Stimulated activated CD4-positive, alpha-beta T cell treated with anti-CD3 and anti-CD28 coated beads, Interleukin-2, amount 100 ng/mL, for 24 hours (primary cell): ENCODE measurements around the gene PAFAH2.
"Not testable (repeated sequence)": the region's sequence is repeated elsewhere in the genome, so short reads cannot be mapped to it uniquely, and the experiment has no call there.

Experiments used
- DNase-seq, 2 donors: peaks; one replicate each; pipeline ENCODE4 v3.0.0-alpha.2; 2020

The PAFAH2 gene

GRCh38 chr1:25978403-25978802, 19.5 kb downstream of the PAFAH2 start:
- DNase-seq: no peak

DNA sequence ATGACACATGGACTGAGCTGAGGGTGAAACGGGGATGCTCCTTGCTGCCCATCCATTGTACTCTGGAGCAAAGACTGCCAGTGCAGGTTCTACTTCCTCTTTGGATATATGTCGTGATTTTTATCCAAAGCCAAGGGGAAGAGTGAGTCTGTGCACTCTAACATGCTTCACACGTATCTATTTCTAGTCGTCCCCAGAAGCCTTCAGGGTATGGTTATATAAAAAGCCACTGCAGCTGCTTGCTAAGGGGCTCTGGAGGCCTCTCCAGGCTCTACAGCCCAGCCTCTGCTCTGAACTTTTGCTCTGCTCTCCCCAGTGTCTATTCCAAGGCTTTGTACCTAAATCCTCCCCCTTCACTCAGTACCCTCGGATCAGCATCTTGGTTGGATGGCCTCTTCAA, 20.1 kb downstream of the PAFAH2 start:
- no peak for DNase-seq

GRCh38 chr1:25973610-25974321, 24.1 kb downstream of the PAFAH2 start:
- no peak for DNase-seq

DNA sequence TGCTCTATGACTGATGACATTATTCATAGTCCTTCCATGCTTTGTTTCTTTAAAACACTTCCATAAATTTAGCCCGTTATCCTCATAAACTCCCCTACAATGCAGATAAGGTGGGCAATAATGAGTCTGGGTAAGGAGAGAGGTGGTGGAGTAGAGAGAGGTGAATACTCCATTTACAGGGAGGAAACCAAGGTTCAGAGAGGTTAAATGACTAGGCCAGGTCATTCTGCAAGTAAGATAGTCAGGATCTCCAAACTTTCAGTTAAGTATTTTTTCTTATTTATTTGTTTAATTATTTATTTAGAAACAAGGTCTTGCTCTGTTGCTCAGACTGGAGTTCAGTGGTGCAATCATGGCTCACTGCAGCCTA, 26.1 kb downstream of the PAFAH2 start:
- DNase-seq: no peak

- peak in 1 of 2 donors; percentile 19 for DNase-seq
These were observed 26.6 kb downstream of the PAFAH2 start for GRCh38 chr1:25971066-25971810.

- DNase-seq: no peak
These were observed 30.6 kb downstream of the PAFAH2 start for GRCh38 chr1:25967308-25967707.

DNA sequence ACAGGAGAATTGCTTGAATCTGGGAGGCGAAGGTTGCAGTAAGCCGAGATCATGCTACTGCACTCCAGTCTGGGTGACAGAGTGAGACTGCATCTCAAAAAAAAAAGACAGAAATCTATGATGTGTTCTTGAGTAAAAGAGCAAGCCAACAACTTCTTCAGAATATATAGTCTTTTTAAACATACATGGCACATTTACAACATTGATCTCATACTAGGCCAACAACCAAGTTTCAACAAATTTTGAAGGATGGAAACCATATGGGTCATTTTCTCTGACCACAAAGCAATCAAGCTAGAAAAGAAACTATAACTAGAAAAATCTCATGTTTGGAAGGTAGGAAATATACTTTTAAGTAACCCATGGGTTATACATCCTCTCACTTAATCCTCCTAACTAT, 38.3 kb downstream of the PAFAH2 start:
- no peak for DNase-seq

- no peak for DNase-seq
These were observed 39.4 kb downstream of the PAFAH2 start for GRCh38 chr1:25958465-25958864.

DNA sequence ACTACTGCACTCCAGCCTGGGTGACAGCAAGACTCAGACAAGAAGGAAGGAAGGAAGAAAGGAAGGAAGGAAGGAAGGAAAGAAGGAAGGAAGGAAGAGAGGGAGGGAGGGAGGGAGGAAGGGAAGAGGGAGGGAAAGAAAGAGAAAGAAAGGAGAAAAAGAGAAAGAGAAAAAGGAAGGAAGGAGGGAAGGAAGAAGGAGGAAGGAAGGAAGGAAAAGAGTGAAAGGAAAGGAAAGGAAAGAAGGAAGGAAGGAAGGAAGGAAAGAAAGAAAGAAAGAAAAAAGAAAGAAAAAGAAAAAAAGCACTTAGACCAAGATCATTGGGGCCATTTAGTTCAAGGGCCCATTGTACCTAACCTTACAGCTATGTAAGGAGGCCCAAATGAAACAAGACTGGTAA, 42.3 kb downstream of the PAFAH2 start:
- DNase-seq: no peak

DNA sequence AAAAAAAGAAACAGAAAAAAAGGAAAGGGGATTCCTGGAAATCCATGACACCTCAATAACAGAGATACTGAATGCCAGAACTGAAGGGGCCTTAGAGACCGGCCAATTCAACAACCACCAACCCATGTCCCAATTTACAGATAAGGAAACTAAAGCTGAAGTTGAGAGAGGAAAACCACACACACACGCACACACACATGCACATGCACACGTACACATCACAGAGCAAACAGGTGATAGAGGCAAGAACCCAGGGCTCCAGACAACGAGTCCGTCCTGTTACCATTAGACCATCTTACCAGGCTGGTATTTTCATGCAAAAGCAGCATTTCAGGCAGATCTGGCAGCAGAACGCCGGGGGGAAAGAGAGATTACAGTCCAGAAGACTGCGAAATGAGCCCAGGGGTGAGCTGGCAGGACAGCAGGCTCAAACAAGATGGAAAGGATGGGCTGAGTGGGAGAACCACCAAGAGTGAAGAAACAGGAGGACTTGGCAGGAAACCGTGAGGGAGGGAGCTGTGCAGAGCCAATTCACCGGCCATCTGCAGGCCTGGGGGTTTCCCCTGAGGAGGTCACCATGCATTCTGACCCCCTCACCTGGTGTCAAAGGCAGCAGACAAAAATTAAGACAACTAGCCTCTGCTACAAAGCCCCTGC, 43.5 kb downstream of the PAFAH2 start:
- DNase-seq: no peak

DNA sequence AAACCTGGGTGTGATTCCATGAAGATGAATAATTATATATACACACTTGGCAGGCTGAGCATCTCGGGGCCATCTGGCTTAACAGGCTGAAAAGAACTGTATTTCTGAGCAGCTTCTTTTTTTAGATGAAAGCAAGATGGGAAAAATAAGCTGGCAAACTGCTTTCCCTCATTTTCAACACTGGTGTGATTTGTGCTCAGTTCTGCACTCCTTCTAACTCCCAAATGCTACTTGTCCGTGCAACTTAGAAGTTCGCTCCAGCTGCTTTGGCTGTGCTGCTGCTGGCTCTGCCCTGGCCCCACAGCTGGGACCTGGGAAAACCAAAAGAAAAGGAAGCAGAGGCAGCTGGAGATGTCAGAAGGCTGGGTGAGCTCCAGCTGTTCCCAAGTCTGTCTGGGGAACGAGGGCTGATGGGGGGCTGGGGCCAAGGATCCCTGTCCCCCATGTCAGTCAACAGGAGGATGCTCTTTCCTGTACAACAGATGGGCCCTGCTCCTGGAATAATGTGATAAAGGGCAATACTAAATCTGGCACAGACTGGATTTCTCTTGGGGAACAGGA, 44.9 kb downstream of the PAFAH2 start:
- DNase-seq: no peak

DNA sequence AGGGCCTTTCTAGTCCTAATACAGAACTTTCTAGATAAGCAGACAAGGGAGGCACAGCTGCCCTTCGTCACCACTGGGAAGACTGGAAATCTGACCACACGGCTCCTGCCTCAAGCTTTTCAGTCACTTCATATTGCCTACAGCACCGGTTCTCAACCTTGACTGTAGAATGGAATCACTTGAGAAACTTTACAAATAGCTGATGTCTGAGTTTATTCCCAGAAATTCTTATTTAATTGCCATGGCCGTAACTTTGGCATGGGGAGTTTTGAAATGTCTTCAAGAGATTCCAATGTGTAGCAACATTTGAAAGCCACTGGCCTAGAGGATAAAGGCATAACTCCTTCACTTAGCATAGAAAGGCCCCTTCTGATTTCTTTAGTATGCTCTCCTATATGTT, 49.2 kb downstream of the PAFAH2 start:
- DNase-seq: no peak

DNA sequence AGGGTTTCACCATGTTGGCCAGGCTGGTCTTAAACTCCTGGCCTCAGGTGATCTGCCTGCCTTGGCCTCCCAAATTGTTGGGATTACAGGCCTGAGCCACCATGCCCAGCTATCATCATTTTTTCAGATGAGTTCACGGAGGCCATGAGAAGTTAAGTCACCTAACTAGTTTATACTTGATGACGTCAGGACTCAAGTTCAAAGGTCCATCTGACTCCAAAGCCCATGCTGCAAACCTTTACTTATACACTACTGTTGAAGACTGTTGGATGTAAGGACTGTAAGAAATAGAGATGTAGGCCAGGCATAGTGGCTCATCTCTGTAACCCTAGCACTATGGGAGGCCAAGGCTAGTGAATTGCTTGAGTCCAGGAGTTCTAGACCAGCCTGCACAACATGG, 50.8 kb downstream of the PAFAH2 start:
- no peak for DNase-seq

DNA sequence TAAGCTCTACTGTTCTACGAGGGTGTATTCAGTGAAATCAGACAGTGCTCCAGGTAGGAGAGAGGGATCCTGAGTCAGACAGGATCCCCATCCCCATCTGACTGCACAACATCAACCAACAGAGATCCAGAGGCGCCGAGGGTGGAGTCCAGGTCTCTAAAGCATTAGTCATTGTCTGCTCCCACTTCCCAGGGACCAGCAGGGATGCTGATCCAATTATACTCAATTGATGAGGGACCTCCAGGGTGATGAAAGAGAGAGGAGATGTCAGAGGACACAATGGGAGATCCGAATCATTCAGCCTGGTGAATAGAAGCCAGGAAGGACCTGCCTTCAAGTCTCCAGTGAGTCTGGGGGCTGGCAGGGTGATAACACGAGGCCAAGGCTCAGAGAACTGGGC, 52.1 kb downstream of the PAFAH2 start:
- no peak for DNase-seq

DNA sequence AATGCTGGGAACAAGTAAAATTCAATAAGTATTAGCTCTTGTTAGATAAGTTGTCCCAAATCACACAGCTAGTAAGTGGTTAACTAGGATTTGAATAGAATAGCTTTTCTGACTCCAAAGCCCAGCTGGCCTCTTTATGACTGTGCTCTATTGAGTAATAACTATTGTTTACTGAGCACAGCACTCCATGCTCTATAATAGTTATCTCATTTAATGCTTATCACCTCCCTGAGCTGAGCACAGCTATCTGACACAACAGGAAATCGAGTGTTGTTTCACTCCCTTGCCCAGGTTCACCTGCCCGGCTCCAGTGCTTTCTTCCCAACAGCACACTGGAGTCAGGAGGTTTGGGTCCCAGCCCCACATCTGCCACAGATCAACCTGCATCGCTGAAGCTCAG, 52.9 kb downstream of the PAFAH2 start:
- no peak for DNase-seq

DNA sequence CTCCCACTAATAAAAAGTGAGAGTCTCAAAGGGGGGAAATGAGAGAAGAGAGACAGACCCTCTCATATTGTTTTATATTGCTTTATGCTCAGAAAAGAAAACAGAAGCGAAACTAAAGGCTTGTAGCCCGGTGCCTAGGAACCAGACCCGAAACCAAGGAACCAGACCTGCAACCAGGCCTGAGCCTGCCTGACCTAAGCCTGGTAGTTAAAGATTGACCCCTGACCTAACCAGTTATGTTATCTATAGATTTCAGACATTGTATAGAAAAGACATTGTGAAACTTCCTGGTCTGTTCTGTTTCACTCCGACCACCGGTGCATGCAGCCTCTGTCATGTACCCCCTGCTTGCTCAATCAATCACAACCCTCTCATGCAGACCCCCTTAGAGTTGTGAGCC, 54.4 kb downstream of the PAFAH2 start:
- not testable (repeated sequence) for DNase-seq

- no peak for DNase-seq
These were observed 60.9 kb downstream of the PAFAH2 start for GRCh38 chr1:25936947-25937346.

GRCh38 chr1:25933479-25934365, 64.1 kb downstream of the PAFAH2 start:
- no peak for DNase-seq

DNA sequence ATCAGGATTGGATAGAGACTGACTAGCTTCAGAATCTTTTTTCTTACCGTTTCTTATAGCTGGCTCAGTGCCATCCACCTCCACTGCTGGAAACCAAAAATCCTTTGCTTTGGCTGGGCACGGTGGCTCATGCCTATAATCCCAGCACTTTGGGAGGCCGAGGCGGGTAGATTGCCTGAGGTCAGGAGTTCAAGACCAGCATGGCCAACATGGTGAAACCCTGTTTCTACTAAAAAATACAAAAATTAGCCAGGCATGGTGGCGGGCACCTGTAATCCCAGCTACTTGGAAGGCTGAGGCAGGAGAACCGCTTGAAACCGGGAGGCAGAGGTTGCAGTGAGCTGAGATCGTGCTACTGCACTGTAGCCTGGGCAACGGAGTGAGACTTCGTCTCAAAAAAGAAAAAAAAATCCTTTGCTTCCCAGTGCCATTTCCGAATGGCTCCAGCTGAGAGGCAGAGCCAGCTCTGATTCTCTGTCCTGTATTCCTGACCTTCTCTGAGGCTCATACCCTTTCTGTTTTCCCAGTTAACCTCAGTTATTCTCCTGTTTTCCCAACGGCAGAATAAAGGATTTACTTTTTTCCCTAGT, 65.0 kb downstream of the PAFAH2 start:
- not testable (repeated sequence) for DNase-seq

DNA sequence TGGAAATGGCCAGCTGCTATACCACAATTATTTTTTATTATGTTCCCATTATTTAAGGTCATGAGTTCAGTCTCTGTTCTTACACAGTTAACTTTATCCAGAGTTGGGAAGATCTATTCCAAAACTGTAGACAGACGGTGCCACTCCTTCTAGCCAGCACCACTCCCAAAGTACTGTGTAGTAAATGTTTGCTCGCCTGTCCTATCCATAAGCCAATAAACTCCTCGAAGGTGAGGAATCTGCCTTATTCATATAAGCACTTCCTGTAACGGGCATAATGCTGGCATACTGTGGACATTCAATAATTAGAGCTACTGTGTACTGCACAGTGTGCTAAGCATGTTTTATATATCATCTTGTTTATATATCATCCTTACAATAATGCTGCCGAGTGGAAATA, 65.5 kb downstream of the PAFAH2 start:
- no peak for DNase-seq

- no peak for DNase-seq
These were observed 68.8 kb downstream of the PAFAH2 start for GRCh38 chr1:25929016-25929415.

- DNase-seq: no peak
These were observed 70.2 kb downstream of the PAFAH2 start for GRCh38 chr1:25927521-25928265.
